MCF 10A (cell line): ENCODE data around the gene SLPI. TPM values are rescaled to one million over a fixed set of nuclear protein-coding genes. Genes with fewer than 3 reads are reported as not detected.

Source experiments
- BruUV-seq: library from RNA; stranded (reverse); fragments of 400-500 nt; replicated peaks from 2 replicates; lab custom pipeline; 2021; lab: Mats Ljungman, UMichigan
- CTCF ChIA-PET: fragments of 300-600 bp; sonication (Branson Sonifier 250); formaldehyde crosslinking; extraction: SDS; loops from one replicate; lab custom pipeline; 2021; ENCODE audit warnings: antibody characterized with exemption, inconsistent platforms; lab: Yijun Ruan, JAX
- POLR2A ChIA-PET: fragments of 300-600, 350-650 bp; sonication (Branson Sonifier 250); formaldehyde crosslinking; extraction: SDS; loops from one replicate; lab custom pipeline; 2020; ENCODE audit warnings: antibody characterized with exemption, inconsistent platforms; lab: Yijun Ruan, JAX
- DNase-seq: peaks from one replicate; pipeline ENCODE4 v3.0.0-alpha.2; 2018; ENCODE audit not compliant: unreplicated experiment
- H3K27ac Mint-ChIP-seq: one replicate; pipeline ENCODE4 v1.8.0; 2022; ENCODE audit warnings: mild to moderate bottlenecking, low read depth, mixed read lengths; ENCODE audit not compliant: unreplicated experiment
- H3K27me3 Mint-ChIP-seq: one replicate; pipeline ENCODE4 v1.8.0; 2022; ENCODE audit warnings: mixed read lengths; ENCODE audit not compliant: insufficient read depth, unreplicated experiment
- H3K36me3 Mint-ChIP-seq: one replicate; pipeline ENCODE4 v1.8.0; 2022; ENCODE audit warnings: mild to moderate bottlenecking, moderate library complexity, mixed read lengths; ENCODE audit not compliant: insufficient read depth, unreplicated experiment
- H3K4me1 Mint-ChIP-seq: one replicate; pipeline ENCODE4 v1.8.0; 2022; ENCODE audit warnings: mixed read lengths; ENCODE audit not compliant: insufficient read depth, unreplicated experiment
- H3K4me3 Mint-ChIP-seq: one replicate; pipeline ENCODE4 v1.8.0; 2022; ENCODE audit warnings: mild to moderate bottlenecking, moderate library complexity, mixed read lengths; ENCODE audit not compliant: unreplicated experiment
- H3K9me3 Mint-ChIP-seq: one replicate; pipeline ENCODE4 v1.8.0; 2022; ENCODE audit warnings: mixed read lengths; ENCODE audit not compliant: unreplicated experiment
- CTCF ChIP-seq: fragments of 200-600 bp; IDR thresholded peaks from one replicate; pipeline ENCODE4 v1.8.0; 2022; ENCODE audit warnings: antibody characterized with exemption, mild to moderate bottlenecking; ENCODE audit not compliant: unreplicated experiment
- intact Hi-C: fragments of 100-400 bp; cut with micrococcal nuclease; formaldehyde crosslinking; loops from 2 replicates; pipeline ENCODE4 v1.14.1; 2022
- total RNA-seq: library from RNA; stranded (reverse); gene quantifications from 2 replicates; pipeline ENCODE4 v1.2.3, GENCODE V29; 2022

Gene SLPI
- total RNA-seq, 1 experiment from 2014 or later: 273 TPM

GRCh38 chr20:45279992-45280391 is 25.6 kb upstream of the SLPI start:
- ChIA-PET CTCF (interaction anchor here (1.1 to 6.2 kb wide), 4 partner anchors 13 to 142 kb away, joined by 3 to 59 read pairs (median 4); no protein-coding TSS in a partner anchor), POLR2A (interaction anchor here (0.9 to 2.2 kb wide), 2 partner anchors 11 to 27 kb away, joined by 4 to 7 read pairs; no protein-coding TSS in a partner anchor)
- H3K27me3 Mint-ChIP-seq: no peaks in the 10 kb centered on the region
- no peak overlapping the region for H3K4me3 Mint-ChIP-seq
- no TSS peak for BruUV-seq
- H3K36me3 Mint-ChIP-seq: no peaks in the 10 kb centered on the region
- DNase-seq: no peak
- no peak for TF ChIP-seq CTCF
- no peaks in the 10 kb centered on the region for H3K9me3 Mint-ChIP-seq
- no peak overlapping the region for H3K27ac Mint-ChIP-seq
- intact Hi-C loops: no loop called here
- peaks cover 13% of the 10 kb centered on the region for H3K4me1 Mint-ChIP-seq

- no peak for DNase-seq
- Mint-ChIP-seq H3K36me3 (no peaks in the 10 kb centered on the region), H3K27me3 (no peaks in the 10 kb centered on the region), H3K9me3 (no peaks in the 10 kb centered on the region), H3K4me3 (no peak overlapping the region), H3K4me1 (no peaks in the 10 kb centered on the region), H3K27ac (no peak overlapping the region)
- no peak for TF ChIP-seq CTCF
- POLR2A ChIA-PET: interaction anchor here (0.6 kb wide), 1 partner anchor 147 kb away, joined by 3 read pairs; no protein-coding TSS in a partner anchor
- BruUV-seq: no TSS peak
- CTCF ChIA-PET: interaction anchor here (5.3 kb wide), 1 partner anchor 17 kb away, joined by 64 read pairs; no protein-coding TSS in a partner anchor
- intact Hi-C loops: no loop called here
Observed at GRCh38 chr20:45275338-45275737, 21.0 kb upstream of the SLPI start.

GRCh38 chr20:45269754-45270270 is 15.4 kb upstream of the SLPI start:
- CTCF ChIA-PET: interaction anchor here (0.6 to 3.6 kb wide), 6 partner anchors 15 to 474 kb away, joined by 3 to 19 read pairs (median 4); partner anchors contain the start of gene SLPI
- Mint-ChIP-seq H3K4me1 (peaks cover 7% of the 10 kb centered on the region), H3K27ac (no peak overlapping the region), H3K27me3 (no peaks in the 10 kb centered on the region), H3K4me3 (no peak overlapping the region), H3K9me3 (peaks cover 7% of the 10 kb centered on the region), H3K36me3 (no peaks in the 10 kb centered on the region)
- DNase-seq: no peak
- TF ChIP-seq CTCF: no peak
- POLR2A ChIA-PET: interaction anchor here (0.9 to 2.7 kb wide), 4 partner anchors 10 to 24 kb away, joined by 3 to 11 read pairs (median 4); partner anchors contain the start of gene SLPI
- intact Hi-C loops: no loop called here
- no TSS peak for BruUV-seq

GRCh38 chr20:45269056-45269455 is 14.7 kb upstream of the SLPI start:
- no peak for TF ChIP-seq CTCF
- H3K27ac Mint-ChIP-seq: no peak overlapping the region
- H3K4me1 Mint-ChIP-seq: peaks cover 7% of the 10 kb centered on the region
- ChIA-PET CTCF (interaction anchor here (0.6 to 3.6 kb wide), 7 partner anchors 14 to 293 kb away, joined by 3 to 19 read pairs (median 5); partner anchors contain the start of gene SLPI), POLR2A (interaction anchor here (0.7 to 2.7 kb wide), 5 partner anchors 10 to 109 kb away, joined by 3 to 11 read pairs (median 3); partner anchors contain the start of gene SLPI)
- H3K4me3 Mint-ChIP-seq: no peak overlapping the region
- intact Hi-C loops: no loop called here
- no peak for DNase-seq
- H3K9me3 Mint-ChIP-seq: peaks cover 7% of the 10 kb centered on the region
- H3K27me3 Mint-ChIP-seq: no peaks in the 10 kb centered on the region
- BruUV-seq: no TSS peak
- no peaks in the 10 kb centered on the region for H3K36me3 Mint-ChIP-seq
